ENCODE results near the gene AFF3. TPM values are rescaled to one million over a fixed set of nuclear protein-coding genes. Genes with fewer than 3 reads are reported as not detected.
"Not testable (repeated sequence)": the region's sequence is repeated elsewhere in the genome, so short reads cannot be mapped to it uniquely, and the experiment has no call there.

AFF3 gene
- total RNA-seq, 2 experiments from 2014 or later, result 0.03 TPM

DNA sequence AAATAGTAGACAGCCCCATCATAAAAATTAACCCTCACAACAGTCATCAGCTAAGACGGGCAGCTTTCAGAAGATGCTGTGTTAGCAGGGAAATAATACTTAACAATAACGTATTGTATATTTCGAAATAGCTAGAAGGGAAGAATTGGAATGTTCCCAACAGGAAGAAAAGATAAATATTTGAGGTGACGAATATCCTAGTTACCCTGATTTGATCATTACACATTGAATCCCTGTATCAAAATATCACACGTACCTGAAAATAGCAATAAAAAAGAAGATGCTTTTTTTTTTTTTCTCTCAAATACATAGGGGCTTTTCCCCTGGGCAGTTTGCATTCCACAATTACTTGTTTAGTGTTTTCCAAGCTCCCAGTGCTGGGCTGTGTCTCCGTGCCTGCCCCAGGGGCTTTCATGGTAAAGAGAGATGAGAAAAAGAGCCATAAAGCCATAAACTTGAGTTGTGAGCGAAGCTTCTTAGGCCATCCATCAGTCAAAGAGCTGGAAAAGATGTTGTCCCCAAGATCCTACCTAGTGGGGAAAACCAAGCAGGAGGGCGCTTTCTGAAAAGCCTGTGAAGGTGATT, 469.5 kb downstream of the AFF3 start:
- ChIA-PET POLR2A (no interaction called here), CTCF (interaction anchor here (0.7 kb wide), 1 partner anchor 9 kb away, joined by 3 read pairs; no protein-coding TSS in a partner anchor)
- H3K4me1 Mint-ChIP-seq, result no peaks in the 10 kb centered on the region
- H3K27me3 Mint-ChIP-seq, result no peaks in the 10 kb centered on the region
- H3K9me3 Mint-ChIP-seq, result no peaks in the 10 kb centered on the region
- DNase-seq, result no peak
- no peak overlapping the region for H3K4me3 Mint-ChIP-seq
- no peaks in the 10 kb centered on the region for H3K36me3 Mint-ChIP-seq (ENCODE audit: low read depth)
- H3K27ac Mint-ChIP-seq, result no peak overlapping the region

DNA sequence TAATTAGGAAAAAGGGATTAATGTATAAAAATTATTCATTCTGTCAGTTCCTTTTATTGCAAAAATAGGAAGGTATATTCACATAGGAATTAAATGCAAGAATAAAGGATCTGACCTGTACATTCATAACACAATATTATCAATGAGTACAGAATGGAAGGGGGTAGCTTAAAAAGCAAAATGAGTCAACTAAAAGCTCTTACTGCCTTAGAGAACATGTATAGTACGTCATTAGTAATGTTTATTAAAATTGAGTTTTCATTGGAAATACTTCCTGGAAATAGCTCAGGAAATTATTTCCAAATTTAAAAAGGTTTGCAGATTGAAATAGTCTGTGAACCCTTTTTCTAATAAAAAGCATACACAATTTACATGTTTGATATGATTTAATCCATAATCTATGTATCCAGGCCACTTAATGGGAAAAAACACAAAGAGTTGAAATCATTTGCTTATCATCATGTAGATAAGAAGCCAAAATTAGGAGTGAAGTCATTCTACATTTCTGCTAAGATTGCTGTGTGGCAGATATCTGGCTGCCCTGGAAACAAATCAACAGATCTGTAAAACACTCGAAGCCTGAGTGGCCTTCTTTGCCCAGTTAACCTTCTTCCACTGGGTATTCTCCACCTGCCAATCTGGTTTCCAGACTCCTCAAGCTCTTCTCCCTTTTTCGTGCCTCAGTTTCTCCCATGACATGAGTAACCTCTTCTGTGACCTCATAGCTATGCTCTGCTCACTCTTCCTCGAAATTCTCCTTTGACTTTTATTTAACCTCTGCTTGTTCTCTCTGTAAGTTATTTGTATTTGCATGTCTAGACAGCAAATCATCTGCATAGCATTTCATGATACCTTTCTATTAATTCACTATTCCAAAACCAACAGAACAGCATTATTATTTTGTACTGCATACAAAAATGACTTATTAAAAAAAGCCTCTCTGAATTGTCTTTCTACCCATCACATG, 471.3 kb downstream of the AFF3 start:
- no peak for DNase-seq
- no peaks in the 10 kb centered on the region for H3K36me3 Mint-ChIP-seq (ENCODE audit: low read depth)
- H3K4me1 Mint-ChIP-seq, result no peaks in the 10 kb centered on the region
- CTCF ChIA-PET, result no interaction called here
- no peak overlapping the region for H3K4me3 Mint-ChIP-seq
- H3K27me3 Mint-ChIP-seq, result no peaks in the 10 kb centered on the region
- H3K27ac Mint-ChIP-seq, result no peak overlapping the region
- no peaks in the 10 kb centered on the region for H3K9me3 Mint-ChIP-seq
- POLR2A ChIA-PET, result no interaction called here

DNA sequence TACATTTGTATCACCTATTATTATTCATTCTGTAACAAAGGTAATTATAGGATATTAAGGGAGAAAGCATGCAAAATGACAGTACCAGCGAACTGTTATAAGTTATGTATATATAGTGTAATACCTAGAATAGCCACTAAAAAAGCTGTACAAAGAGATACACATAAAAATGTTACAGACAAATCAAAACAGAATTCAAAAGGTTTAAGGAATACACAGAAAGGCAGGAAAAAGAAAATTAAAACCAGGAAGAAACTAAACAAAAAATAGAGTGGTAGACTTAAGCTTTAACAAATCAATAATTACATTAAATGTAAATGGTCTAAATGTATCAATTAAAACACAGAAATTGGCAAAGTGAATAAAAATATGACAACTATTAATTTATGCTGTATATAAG, 476.1 kb downstream of the AFF3 start:
- H3K4me3 Mint-ChIP-seq, result no peak overlapping the region
- H3K36me3 Mint-ChIP-seq (ENCODE audit: low read depth), result no peaks in the 10 kb centered on the region
- H3K4me1 Mint-ChIP-seq, result no peaks in the 10 kb centered on the region
- ChIA-PET CTCF (no interaction called here), POLR2A (no interaction called here)
- H3K9me3 Mint-ChIP-seq, result no peaks in the 10 kb centered on the region
- DNase-seq, result no peak
- H3K27me3 Mint-ChIP-seq, result no peaks in the 10 kb centered on the region
- H3K27ac Mint-ChIP-seq, result no peak overlapping the region

DNA sequence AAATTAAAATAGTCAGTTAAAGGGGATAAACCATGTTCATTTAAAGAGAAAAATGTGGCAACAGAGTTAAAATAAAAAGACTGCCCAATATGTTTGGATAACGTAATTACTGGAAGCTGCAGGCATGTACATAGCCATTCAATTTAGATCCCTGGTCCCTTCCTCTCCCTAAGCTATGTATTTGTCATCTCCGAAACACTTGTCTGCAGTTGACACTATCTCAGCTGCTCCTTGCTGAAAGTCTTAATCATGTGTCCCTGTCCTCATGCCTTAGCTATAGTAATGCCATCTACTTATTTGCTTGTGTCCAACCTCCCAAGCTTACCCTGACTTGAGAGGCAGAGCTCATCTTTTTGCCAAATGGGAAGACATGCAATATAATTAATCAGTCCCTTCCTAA, 478.7 kb downstream of the AFF3 start:
- no peak for DNase-seq
- Mint-ChIP-seq H3K9me3 (no peaks in the 10 kb centered on the region), H3K27me3 (no peaks in the 10 kb centered on the region), H3K4me3 (no peak overlapping the region), H3K27ac (no peak overlapping the region), H3K36me3 (ENCODE audit: low read depth) (no peaks in the 10 kb centered on the region), H3K4me1 (no peaks in the 10 kb centered on the region)
- ChIA-PET POLR2A (no interaction called here), CTCF (no interaction called here)

DNA sequence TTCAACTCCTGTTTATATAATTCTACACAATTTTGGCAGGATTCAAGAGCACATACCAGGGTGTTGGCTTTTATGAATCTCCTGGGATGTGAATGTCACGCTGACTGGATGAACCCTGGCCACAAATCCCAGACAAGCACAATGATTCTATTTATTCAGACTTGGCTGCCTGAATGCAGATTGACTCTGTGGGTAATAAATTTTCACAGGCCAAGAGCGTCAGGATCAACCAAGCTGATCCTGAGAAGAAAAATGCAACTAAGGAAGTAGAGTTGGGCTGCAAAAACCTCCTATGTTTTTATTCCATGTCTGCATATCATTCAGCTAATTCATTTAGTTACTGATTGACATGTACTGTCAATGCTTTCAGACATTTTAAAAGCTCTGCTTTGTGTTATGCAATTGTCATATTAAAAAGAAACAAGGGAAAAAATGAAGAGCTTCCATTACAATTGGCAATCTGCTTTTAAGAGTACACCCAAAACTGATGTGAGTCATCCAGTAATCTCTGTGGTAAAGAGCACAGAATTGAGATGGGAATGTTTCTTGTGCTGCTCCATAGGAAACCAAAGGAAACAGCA, 479.5 kb downstream of the AFF3 start:
- H3K27ac Mint-ChIP-seq, result no peak overlapping the region
- no peaks in the 10 kb centered on the region for H3K27me3 Mint-ChIP-seq
- POLR2A ChIA-PET, result no interaction called here
- no peaks in the 10 kb centered on the region for H3K36me3 Mint-ChIP-seq (ENCODE audit: low read depth)
- H3K9me3 Mint-ChIP-seq, result no peaks in the 10 kb centered on the region
- no peaks in the 10 kb centered on the region for H3K4me1 Mint-ChIP-seq
- CTCF ChIA-PET, result no interaction called here
- DNase-seq, result no peak
- H3K4me3 Mint-ChIP-seq, result no peak overlapping the region

DNA sequence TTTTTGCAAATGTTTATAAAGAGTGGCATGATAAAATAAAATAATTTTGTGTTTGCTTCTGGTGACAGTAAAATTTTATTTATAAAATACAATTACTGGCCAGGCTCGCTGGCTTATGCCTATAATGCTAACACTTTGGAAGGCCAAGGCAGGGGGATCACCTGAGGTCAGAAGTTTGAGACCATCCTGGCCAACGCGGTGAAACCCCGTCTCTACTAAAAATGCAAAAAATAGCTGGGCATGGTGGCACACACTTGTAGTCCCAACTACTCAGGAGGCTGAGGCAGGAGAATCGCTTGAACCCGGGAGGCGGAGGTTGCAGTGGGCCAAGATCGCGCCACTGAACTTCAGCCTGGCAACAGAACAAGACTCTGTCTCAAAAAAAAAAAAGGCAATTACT, 480.6 kb downstream of the AFF3 start:
- H3K4me1 Mint-ChIP-seq, result not testable (repeated sequence)

DNA sequence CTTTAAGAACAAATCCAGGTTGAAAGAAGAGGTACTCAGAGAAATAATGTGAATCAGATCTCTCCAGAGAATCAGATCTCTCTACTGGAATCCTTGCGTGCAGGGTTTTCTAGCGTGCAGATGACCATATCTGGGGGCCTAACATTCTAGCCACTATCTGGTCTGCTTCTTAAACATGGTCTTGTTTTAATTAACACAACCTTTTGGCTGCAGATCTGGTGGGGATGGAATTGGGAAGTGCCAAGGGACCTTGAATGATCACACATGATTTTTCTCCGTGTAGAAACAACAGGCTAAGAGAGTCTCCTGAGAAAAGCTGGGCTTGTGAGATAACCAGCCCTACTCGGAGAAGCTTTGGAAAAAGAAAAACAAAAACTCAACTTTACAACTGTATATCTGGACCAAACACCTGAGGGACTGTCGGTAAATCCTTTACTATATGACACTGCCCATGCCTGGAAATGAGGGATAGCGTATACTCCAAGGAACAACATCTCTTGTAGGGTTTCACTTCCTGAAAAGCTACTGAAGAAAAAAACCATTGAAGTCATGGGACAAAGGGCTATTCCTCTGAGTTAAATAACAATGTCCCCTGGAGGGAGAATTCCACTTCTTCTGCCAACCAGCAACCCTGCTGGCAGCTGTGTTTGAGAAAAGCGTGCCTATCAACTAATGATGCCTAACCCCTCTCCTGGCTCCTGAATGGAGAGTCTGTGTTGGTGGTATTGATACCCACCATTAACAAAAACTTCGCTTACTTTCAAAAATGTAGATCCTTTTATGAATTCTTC, 481.6 kb downstream of the AFF3 start:
- Mint-ChIP-seq H3K27ac (no peak overlapping the region), H3K9me3 (no peaks in the 10 kb centered on the region), H3K4me3 (no peak overlapping the region), H3K4me1 (no peaks in the 10 kb centered on the region), H3K27me3 (peaks cover under 1% of the 10 kb centered on the region), H3K36me3 (ENCODE audit: low read depth) (no peaks in the 10 kb centered on the region)
- no peak for DNase-seq
- POLR2A ChIA-PET, result no interaction called here
- CTCF ChIA-PET, result no interaction called here

More for the DNA sequence above, 480.6 kb downstream of the AFF3 start:
- H3K27me3 Mint-ChIP-seq; H3K4me3 Mint-ChIP-seq; DNase-seq; H3K9me3 Mint-ChIP-seq; H3K27ac Mint-ChIP-seq; POLR2A ChIA-PET; CTCF ChIA-PET; H3K36me3 Mint-ChIP-seq (ENCODE audit: low read depth): not testable (repeated sequence)

DNA sequence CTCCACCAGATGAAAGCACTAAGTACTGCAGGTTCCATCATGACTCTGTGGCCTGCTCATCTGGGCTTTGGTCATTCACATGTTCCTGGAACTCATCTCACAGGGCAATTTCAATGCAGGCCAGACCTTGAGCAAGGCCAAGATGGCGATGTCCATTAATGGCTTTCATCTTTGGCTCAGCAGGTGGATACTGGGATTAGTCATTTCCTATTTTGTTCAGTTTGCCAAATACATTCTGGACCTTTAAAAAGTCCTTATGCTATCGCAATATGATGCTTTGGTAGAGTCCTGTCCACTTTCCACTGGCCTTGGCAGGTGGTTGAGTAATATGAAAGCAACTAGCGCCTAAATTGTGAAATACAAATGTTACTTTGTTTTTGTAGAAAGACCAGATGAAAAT, 482.5 kb downstream of the AFF3 start:
- Mint-ChIP-seq H3K9me3 (no peaks in the 10 kb centered on the region), H3K4me3 (no peak overlapping the region), H3K27ac (no peak overlapping the region), H3K36me3 (ENCODE audit: low read depth) (no peaks in the 10 kb centered on the region), H3K27me3 (peaks cover 3% of the 10 kb centered on the region), H3K4me1 (no peaks in the 10 kb centered on the region)
- CTCF ChIA-PET, result no interaction called here
- DNase-seq, result no peak
- POLR2A ChIA-PET, result no interaction called here

DNA sequence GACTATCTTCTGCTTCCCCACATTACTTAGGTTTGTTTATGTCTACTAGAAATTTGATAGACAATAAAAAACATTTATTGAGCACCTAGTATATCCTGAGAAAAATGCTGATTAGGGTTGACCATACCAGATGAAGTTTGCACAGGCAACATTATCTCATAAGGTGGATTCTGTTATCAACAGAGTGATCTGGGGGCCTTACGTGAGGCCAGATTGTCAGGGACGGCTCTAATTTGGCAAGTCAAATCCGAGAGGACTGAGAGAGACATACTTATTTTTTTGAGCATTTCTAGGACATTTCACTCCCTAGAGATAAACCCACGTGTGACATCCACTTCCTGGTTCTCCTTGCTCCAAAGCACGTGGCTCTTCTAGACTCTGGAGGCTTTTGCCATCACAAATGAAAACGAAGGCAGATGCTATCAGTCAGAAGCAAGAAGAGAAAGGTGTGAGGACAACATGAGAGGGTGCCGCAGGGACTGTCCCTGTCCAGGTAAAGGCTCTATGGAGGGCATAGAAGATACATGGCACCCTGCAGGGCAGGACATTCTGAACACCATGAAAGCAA, 484.6 kb downstream of the AFF3 start:
- ChIA-PET POLR2A (no interaction called here), CTCF (no interaction called here)
- peaks cover 3% of the 10 kb centered on the region for H3K27me3 Mint-ChIP-seq
- DNase-seq, result no peak
- H3K36me3 Mint-ChIP-seq (ENCODE audit: low read depth), result no peaks in the 10 kb centered on the region
- H3K27ac Mint-ChIP-seq, result no peak overlapping the region
- H3K4me1 Mint-ChIP-seq, result no peaks in the 10 kb centered on the region
- H3K9me3 Mint-ChIP-seq, result no peaks in the 10 kb centered on the region
- no peak overlapping the region for H3K4me3 Mint-ChIP-seq

DNA sequence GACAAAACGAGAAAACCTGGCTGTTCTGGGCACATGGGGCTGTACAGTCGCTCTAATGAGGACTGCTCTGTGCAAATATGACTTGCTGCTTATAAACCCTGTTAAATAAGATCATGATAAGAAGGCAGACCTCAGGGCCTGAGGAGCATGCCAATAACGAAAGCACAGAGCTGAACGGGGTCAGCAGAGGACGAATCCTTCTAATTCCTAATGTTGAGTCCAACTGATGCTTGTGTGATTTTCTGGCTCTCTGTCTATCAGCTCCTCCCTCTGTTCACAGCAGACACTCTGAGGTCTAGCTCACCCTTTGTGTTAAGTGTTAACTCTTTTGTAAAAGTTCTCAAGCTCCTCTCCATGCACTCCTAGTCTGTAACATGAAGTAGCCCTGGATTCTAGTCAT, 485.4 kb downstream of the AFF3 start:
- H3K4me3 Mint-ChIP-seq, result no peak overlapping the region
- no peak for DNase-seq
- no peaks in the 10 kb centered on the region for H3K36me3 Mint-ChIP-seq (ENCODE audit: low read depth)
- H3K27me3 Mint-ChIP-seq, result peaks cover 3% of the 10 kb centered on the region
- POLR2A ChIA-PET, result no interaction called here
- no peaks in the 10 kb centered on the region for H3K4me1 Mint-ChIP-seq
- CTCF ChIA-PET, result no interaction called here
- H3K27ac Mint-ChIP-seq, result no peak overlapping the region
- H3K9me3 Mint-ChIP-seq, result no peaks in the 10 kb centered on the region

DNA sequence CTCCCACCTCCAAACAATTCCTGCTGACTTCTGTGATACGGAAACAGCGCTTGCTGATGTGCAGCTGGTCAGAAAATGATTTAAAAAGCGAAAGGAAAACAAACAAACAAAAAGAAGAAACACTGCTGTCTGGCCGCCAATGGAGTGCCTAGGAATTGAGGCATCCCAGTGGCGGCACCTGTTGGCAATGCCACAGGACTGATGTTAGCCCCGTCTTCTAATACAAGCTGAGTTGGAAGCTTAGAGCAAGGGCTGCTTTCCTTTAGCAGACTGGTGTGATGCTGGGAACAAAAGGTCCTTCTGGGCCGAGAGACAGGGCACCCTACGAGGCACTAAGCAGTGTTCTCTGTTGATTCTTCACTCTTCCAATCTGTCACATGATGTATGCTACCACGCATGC, 489.0 kb downstream of the AFF3 start:
- ChIA-PET POLR2A (no interaction called here), CTCF (no interaction called here)
- Mint-ChIP-seq H3K27ac (no peak overlapping the region), H3K36me3 (ENCODE audit: low read depth) (no peaks in the 10 kb centered on the region), H3K9me3 (no peaks in the 10 kb centered on the region), H3K4me3 (no peak overlapping the region), H3K27me3 (peaks cover 4% of the 10 kb centered on the region), H3K4me1 (no peaks in the 10 kb centered on the region)
- no peak for DNase-seq

DNA sequence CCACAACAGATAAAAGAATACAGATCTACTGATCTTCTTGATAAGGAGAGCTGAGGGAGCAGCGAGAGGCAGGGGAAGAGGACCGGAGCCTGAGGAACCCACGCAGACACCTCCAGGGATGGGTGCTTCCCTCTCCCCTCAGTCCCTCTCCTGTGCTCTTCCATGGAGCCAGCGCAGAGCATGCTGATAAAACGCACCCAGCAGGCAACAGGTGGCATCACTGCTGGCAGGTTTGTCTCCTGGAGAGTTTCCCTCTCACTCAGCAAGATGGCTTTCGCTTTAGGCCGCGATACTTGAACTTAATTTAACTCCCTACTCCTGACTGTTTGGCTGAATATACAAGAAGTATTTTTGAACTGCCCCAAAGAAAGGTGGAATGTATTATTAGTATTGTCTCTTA, 489.5 kb downstream of the AFF3 start:
- Mint-ChIP-seq H3K27me3 (peaks cover 4% of the 10 kb centered on the region), H3K4me3 (no peak overlapping the region), H3K4me1 (no peaks in the 10 kb centered on the region), H3K9me3 (no peaks in the 10 kb centered on the region), H3K27ac (no peak overlapping the region), H3K36me3 (ENCODE audit: low read depth) (no peaks in the 10 kb centered on the region)
- no peak for DNase-seq
- POLR2A ChIA-PET, result no interaction called here
- CTCF ChIA-PET, result no interaction called here

Data from activated CD4-positive, alpha-beta memory T cell treated with anti-CD3 and anti-CD28 coated beads, Interleukin-2, amount 10 ng/mL, durations not matched to agents 7 days and 5 days (primary cell).